Type B pancreatic cell (in vitro differentiated cells): ENCODE results near the gene COA1. TPM values are rescaled to one million over a fixed set of nuclear protein-coding genes. Genes with fewer than 3 reads are reported as not detected.

Experiments
- DNase-seq: peaks from one replicate; pipeline ENCODE4 v3.0.0; 2021; ENCODE audit warnings: mixed read lengths; ENCODE audit not compliant: unreplicated experiment; ENCODE audit errors: extremely low spot score
- H3K27ac Mint-ChIP-seq: 2 replicates; pipeline ENCODE4 v1.8.0; 2021; ENCODE audit warnings: mild to moderate bottlenecking, mixed read lengths
- H3K27me3 Mint-ChIP-seq: 2 replicates; pipeline ENCODE4 v1.8.0; 2021; ENCODE audit warnings: mixed read lengths
- H3K36me3 Mint-ChIP-seq: 2 replicates; pipeline ENCODE4 v1.8.0; 2021; ENCODE audit warnings: mixed read lengths
- H3K4me1 Mint-ChIP-seq: one replicate; pipeline ENCODE4 v1.8.0; 2021; ENCODE audit warnings: mixed read lengths; ENCODE audit not compliant: unreplicated experiment
- H3K4me3 Mint-ChIP-seq: 2 replicates; pipeline ENCODE4 v1.8.0; 2021; ENCODE audit warnings: mild to moderate bottlenecking, mixed read lengths
- H3K9me3 Mint-ChIP-seq: 2 replicates; pipeline ENCODE4 v1.8.0; 2021; ENCODE audit warnings: mixed read lengths
- total RNA-seq: library from RNA; stranded (reverse); gene quantifications from 2 replicates; pipeline ENCODE4 v1.2.1, GENCODE V29; 2021; ENCODE audit warnings: low replicate concordance
- TF ChIP-seq, protein P1 (sequence below): fragments of 200-600 bp; sonication (generic); conservative IDR thresholded peaks from 2 replicates; pipeline ENCODE4 v1.5.0; 2021; ENCODE audit warnings: antibody characterized with exemption, mild to moderate bottlenecking

The COA1 gene
- total RNA-seq, 1 donor from 2014 or later: 75.3 TPM

DNA sequence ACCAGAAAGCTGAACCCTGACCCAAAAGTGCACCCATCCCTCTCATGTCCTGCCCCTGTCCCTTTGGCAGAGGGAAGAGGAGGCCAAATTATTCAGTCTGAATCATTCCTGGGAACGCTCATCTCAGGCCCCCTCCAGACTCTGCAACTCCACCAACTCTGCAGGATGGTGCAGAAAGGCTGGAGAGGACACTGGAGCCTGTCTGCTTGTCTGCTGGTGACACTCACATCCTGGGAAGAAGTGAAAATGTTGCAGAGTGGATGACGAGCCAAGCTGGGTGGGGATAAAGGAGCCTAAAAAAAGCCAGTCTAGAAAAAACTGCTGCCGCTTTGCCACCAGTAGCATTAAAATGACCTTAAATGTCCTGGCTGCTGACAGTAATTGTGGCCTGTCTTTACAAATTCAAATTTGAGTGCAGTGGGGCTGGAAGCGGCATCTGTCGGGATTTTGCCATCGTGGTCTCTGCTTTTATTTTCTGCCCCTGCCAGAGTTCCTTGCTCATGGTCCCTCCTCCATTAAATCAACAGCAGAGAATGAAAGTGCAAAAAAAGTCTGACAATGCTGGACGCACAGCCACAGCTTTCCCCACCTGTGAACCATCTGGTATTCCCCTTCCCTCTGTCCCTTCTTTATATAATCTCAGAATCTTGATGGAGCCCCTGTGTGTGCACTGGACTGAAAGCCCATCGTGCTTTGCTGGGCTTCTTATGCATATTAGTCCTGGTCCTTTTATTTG lies 82.6 kb downstream of the COA1 start:
- TF ChIP-seq, protein P1, sequence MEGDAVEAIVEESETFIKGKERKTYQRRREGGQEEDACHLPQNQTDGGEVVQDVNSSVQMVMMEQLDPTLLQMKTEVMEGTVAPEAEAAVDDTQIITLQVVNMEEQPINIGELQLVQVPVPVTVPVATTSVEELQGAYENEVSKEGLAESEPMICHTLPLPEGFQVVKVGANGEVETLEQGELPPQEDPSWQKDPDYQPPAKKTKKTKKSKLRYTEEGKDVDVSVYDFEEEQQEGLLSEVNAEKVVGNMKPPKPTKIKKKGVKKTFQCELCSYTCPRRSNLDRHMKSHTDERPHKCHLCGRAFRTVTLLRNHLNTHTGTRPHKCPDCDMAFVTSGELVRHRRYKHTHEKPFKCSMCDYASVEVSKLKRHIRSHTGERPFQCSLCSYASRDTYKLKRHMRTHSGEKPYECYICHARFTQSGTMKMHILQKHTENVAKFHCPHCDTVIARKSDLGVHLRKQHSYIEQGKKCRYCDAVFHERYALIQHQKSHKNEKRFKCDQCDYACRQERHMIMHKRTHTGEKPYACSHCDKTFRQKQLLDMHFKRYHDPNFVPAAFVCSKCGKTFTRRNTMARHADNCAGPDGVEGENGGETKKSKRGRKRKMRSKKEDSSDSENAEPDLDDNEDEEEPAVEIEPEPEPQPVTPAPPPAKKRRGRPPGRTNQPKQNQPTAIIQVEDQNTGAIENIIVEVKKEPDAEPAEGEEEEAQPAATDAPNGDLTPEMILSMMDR: no peak
- Mint-ChIP-seq H3K36me3 (peaks cover 45% of the 10 kb centered on the region), H3K27ac (peak overlapping the region; percentile 75), H3K27me3 (no peaks in the 10 kb centered on the region), H3K4me3 (peak overlapping the region; percentile 41), H3K9me3 (no peaks in the 10 kb centered on the region), H3K4me1 (peaks cover 30% of the 10 kb centered on the region)
- DNase-seq: no peak

DNA sequence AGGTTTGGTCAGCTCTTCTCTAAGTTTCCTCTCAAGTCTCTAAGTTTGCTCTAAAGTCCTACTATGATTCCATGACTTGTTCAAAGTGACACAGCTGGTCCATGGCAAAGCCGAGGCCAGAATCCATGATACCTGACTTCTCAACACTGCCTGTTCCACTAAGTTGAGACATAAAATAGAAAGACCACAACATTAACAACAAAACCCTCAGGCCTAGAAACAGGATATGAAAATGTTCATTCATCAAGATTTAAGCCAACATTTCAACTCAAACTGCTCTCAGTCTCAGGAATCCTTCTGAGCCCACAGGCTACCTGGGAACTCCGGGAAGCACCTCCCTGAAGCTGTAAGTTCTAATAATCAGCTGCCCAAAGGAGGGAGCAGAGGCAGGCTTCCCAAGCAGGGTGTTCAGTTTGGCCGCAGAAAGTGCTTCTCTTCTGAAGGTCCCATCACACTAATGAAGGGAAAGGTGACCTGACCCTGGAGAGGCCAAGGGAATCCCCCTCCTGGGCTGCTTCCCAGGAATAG lies 83.6 kb downstream of the COA1 start:
- TF ChIP-seq, protein P1: no peak
- H3K36me3 Mint-ChIP-seq: peaks cover 42% of the 10 kb centered on the region
- peak overlapping the region; percentile 55 for H3K27ac Mint-ChIP-seq
- H3K27me3 Mint-ChIP-seq: no peaks in the 10 kb centered on the region
- H3K4me3 Mint-ChIP-seq: no peak overlapping the region
- H3K4me1 Mint-ChIP-seq: peaks cover 23% of the 10 kb centered on the region
- H3K9me3 Mint-ChIP-seq: no peaks in the 10 kb centered on the region
- DNase-seq: no peak

DNA sequence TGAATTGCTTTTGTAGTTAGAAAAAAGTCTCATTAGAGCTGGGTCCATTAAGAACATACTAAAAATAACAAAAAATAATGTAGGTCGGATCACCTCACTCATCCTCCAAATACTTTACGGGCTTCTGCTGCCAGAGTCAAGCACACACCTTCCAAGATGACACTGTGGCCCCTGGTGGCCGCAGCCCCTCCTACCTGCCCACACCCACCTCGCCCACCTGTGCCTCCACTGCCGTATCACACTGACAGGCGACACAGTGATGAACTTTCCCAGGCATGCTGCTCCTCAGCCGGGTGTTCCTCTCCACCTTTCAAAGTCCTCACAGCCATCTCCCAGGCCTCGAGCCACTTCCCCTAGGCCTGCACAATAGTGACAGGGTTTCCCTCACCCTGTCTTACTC lies 85.5 kb downstream of the COA1 start:
- TF ChIP-seq, protein P1: no peak
- peaks cover 31% of the 10 kb centered on the region for H3K4me1 Mint-ChIP-seq
- no peak overlapping the region for H3K27ac Mint-ChIP-seq
- no peaks in the 10 kb centered on the region for H3K27me3 Mint-ChIP-seq
- DNase-seq: no peak
- no peaks in the 10 kb centered on the region for H3K9me3 Mint-ChIP-seq
- H3K4me3 Mint-ChIP-seq: no peak overlapping the region
- H3K36me3 Mint-ChIP-seq: peaks cover 36% of the 10 kb centered on the region

DNA sequence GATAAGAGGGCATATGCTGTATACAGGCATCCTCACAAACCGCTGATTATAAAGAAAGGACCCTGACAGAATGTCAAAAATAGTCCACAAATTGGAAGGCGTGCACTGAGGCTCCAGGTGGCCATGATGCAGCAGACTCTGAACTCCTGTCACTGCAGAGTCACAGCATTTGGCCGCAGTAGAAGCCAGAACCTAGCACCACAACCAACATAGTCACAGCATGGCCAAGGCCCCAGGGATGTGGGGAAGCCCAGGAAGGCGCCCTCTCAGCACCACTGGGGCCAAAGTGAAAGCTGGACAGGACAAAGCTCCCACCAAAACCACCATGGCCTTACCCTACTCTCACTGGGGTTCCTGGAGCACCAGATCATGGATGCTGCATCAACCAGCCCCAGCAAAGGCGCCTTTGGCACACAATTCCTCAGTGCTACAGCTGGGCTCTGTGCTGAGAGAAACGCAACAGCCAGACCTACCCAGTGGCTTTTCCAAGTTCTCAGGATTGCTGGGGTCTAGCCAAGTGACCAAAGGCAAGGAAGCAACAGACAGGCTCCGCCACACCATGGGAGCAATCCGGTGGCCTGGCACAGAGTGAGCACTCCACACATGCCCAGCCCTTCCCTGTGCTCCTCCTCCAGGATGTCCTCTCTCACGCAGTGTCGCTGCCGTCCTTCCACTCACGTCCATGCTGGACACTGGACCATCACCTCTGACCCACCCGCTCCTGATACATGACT lies 86.3 kb downstream of the COA1 start:
- Mint-ChIP-seq H3K27me3 (no peaks in the 10 kb centered on the region), H3K9me3 (no peaks in the 10 kb centered on the region), H3K27ac (no peak overlapping the region), H3K4me3 (no peak overlapping the region), H3K4me1 (peaks cover 26% of the 10 kb centered on the region), H3K36me3 (peaks cover 34% of the 10 kb centered on the region)
- TF ChIP-seq, protein P1: no peak
- DNase-seq: no peak

DNA sequence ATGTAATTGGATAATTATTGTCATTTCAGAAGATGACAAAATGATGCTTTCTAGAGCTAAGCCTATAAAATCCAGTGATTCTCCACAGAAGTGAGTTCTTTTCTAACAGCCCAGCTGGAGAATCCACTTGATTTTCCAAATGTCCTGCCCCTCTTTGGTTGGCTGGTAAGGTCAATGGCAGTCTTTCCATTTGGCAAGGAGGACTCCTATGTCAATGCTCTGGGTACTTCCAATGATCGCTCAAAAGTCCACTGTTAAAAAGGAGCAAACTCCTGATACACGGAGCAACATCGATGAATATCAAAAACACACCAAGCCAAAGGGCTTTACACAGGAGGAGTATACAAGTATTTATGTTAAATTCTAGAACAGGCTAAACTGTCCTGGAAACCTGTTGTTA lies 88.6 kb downstream of the COA1 start:
- Mint-ChIP-seq H3K4me3 (no peak overlapping the region), H3K36me3 (peaks cover 45% of the 10 kb centered on the region), H3K9me3 (no peaks in the 10 kb centered on the region), H3K4me1 (peaks cover 14% of the 10 kb centered on the region), H3K27me3 (no peaks in the 10 kb centered on the region), H3K27ac (no peak overlapping the region)
- no peak for DNase-seq
- TF ChIP-seq, protein P1: no peak
